Measurements from ENCODE around the gene DNAJC7.

The DNAJC7 gene

DNA sequence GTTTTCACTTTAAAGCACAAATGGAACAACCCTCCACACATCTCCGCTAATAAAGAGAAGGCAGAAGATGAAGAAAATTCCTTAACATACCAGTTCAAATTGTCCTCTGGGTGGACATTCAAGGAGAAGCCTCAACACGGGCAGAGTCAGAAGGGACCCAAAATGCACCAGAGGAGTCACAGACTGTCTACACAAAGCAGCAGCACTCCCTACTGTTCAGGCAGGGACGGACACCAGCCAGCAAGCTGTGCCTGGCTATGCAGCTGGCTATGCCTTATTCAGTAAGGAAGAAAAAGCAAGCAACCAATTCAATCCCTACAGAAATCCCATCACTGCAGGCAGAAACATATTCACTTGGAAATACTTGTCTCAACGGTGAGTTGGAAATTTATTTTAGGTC, 8.1 kb downstream of the DNAJC7 start:
- Histone ChIP-seq H3K14ac (ENCODE audit: low read length in 2 of 2) (no peak overlapping the region), H2BK15ac (ENCODE audit: low read depth, poor library complexity, severe bottlenecking) (peak overlapping the region; percentile 23), H3K79me1 (replicated peaks; ENCODE audit: low read length, poor library complexity, severe bottlenecking) (peaks cover 2% of the 10 kb centered on the region), H2BK5ac (ENCODE audit: low read depth, low read length, poor library complexity, severe bottlenecking) (no peak overlapping the region), H4K8ac (ENCODE audit: low read length) (no peak overlapping the region), H3K4ac (ENCODE audit: low read depth in 1 of 2, low read length in 2 of 2) (no peak overlapping the region), H2AK5ac (ENCODE audit: low read length, severe bottlenecking) (no peak overlapping the region), H3K9ac (ENCODE audit: low read length) (no peak overlapping the region), H2BK12ac (ENCODE audit: low read length in 2 of 2) (no peak overlapping the region), H3K23ac (ENCODE audit: low read length in 2 of 2) (no peak overlapping the region), H3K36me3 (ENCODE audit: control insufficient read depth in 1 of 2, insufficient read depth in 2 of 2, low read depth in 1 of 2, low read length in 2 of 2) (peaks cover 6 to 13% of the 10 kb centered on the region in 2 experiments), H3K27me3 (ENCODE audit: control insufficient read depth in 1 of 2, insufficient read depth in 1 of 2, low read length in 2 of 2) (no peaks in the 10 kb centered on the region), H2AFZ (ENCODE audit: low read depth, low read length) (no peak overlapping the region), H3K18ac (ENCODE audit: low read depth in 1 of 2, low read length in 2 of 2) (no peak overlapping the region), H3K4me2 (ENCODE audit: low read length, poor library complexity, severe bottlenecking) (no peak overlapping the region), H3K27ac (ENCODE audit: low read length, poor library complexity, severe bottlenecking) (no peak overlapping the region), H3K4me1 (ENCODE audit: control insufficient read depth, insufficient read depth, low read depth, low read length) (peaks cover 3% of the 10 kb centered on the region), H4K91ac (ENCODE audit: low read length) (peak overlapping the region; percentile 85), H3K4me3 (ENCODE audit: insufficient read depth in 1 of 2, low read depth in 1 of 2, low read length in 2 of 2) (no peak overlapping the region), H2BK120ac (ENCODE audit: low read depth, low read length) (no peak overlapping the region), H3K9me3 (ENCODE audit: control insufficient read depth, low read length) (no peaks in the 10 kb centered on the region)
- WGBS = 97% methylated on average over 3 of the region's 4 CpGs
- DNase-seq = no peak

DNA sequence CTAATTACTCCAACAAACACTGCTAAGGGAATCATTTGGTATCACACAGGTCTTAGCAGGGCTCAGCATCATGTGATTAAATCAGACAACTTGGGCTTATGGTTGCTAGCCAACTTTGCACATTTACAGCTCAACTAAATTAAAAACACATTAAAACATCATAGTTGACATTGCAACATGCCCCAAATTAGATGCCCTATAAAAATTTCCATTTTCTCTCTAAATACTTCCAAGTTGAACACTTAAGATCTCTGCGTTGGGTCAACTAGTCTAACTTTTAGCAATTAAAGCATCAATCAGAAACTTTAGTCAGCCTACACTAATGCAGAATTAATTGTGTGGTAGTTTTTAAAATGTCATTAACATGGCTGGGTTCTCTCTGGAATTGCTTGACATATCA, 12.1 kb downstream of the DNAJC7 start:
- Histone ChIP-seq H3K18ac (ENCODE audit: low read depth in 1 of 2, low read length in 2 of 2) (no peak overlapping the region), H4K8ac (ENCODE audit: low read length) (no peak overlapping the region), H4K91ac (ENCODE audit: low read length) (no peak overlapping the region), H3K23ac (ENCODE audit: low read length in 2 of 2) (no peak overlapping the region), H3K4ac (ENCODE audit: low read depth in 1 of 2, low read length in 2 of 2) (no peak overlapping the region), H3K79me1 (replicated peaks; ENCODE audit: low read length, poor library complexity, severe bottlenecking) (peaks cover 4% of the 10 kb centered on the region), H3K36me3 (ENCODE audit: control insufficient read depth in 1 of 2, insufficient read depth in 2 of 2, low read depth in 1 of 2, low read length in 2 of 2) (peaks cover 3 to 38% of the 10 kb centered on the region in 2 experiments), H3K27me3 (ENCODE audit: control insufficient read depth in 1 of 2, insufficient read depth in 1 of 2, low read length in 2 of 2) (no peaks in the 10 kb centered on the region), H3K14ac (ENCODE audit: low read length in 2 of 2) (no peak overlapping the region), H3K27ac (ENCODE audit: low read length, poor library complexity, severe bottlenecking) (no peak overlapping the region), H2BK5ac (ENCODE audit: low read depth, low read length, poor library complexity, severe bottlenecking) (no peak overlapping the region), H3K9me3 (ENCODE audit: control insufficient read depth, low read length) (no peaks in the 10 kb centered on the region), H2AFZ (ENCODE audit: low read depth, low read length) (no peak overlapping the region), H2BK120ac (ENCODE audit: low read depth, low read length) (no peak overlapping the region), H3K4me2 (ENCODE audit: low read length, poor library complexity, severe bottlenecking) (no peak overlapping the region), H2BK12ac (ENCODE audit: low read length in 2 of 2) (no peak overlapping the region), H3K9ac (ENCODE audit: low read length) (peak overlapping the region; percentile 23), H2BK15ac (ENCODE audit: low read depth, poor library complexity, severe bottlenecking) (no peak overlapping the region), H2AK5ac (ENCODE audit: low read length, severe bottlenecking) (no peak overlapping the region), H3K4me3 (ENCODE audit: insufficient read depth in 1 of 2, low read depth in 1 of 2, low read length in 2 of 2) (no peak overlapping the region), H3K4me1 (ENCODE audit: control insufficient read depth, insufficient read depth, low read depth, low read length) (peaks cover 2% of the 10 kb centered on the region)
- DNase-seq = no peak
- no CpG with 5 or more reads among the region's 1 CpG for WGBS

DNA sequence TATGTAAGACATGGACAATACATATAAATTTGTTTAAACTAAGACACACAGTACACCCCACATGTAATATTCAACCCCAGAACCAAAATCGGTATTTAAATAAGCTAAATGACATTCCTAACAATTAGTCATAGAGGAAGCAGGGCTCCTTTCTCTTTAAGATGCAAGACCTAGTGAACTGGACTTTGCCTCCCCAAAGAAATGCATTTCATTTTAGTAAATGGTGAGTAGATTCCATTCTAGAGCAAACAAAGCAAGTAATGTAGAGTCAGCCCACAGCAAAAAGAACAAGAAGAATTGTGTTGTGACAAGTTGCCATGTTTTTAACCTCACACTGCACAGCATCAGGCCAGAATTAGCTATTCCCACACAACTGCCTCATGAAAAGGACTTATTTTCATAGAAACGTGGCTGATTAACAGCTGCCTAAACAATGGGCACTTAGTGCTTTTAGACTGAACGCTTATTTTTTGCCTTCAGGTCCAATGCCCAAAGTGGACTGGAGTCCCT, 14.4 kb downstream of the DNAJC7 start:
- Histone ChIP-seq H3K27me3 (ENCODE audit: control insufficient read depth in 1 of 2, insufficient read depth in 1 of 2, low read length in 2 of 2) (no peaks in the 10 kb centered on the region), H3K23ac (ENCODE audit: low read length in 2 of 2) (no peak overlapping the region), H3K14ac (ENCODE audit: low read length in 2 of 2) (no peak overlapping the region), H3K9ac (ENCODE audit: low read length) (no peak overlapping the region), H2BK5ac (ENCODE audit: low read depth, low read length, poor library complexity, severe bottlenecking) (no peak overlapping the region), H2BK120ac (ENCODE audit: low read depth, low read length) (no peak overlapping the region), H4K8ac (ENCODE audit: low read length) (no peak overlapping the region), H3K9me3 (ENCODE audit: control insufficient read depth, low read length) (no peaks in the 10 kb centered on the region), H3K27ac (ENCODE audit: low read length, poor library complexity, severe bottlenecking) (peak overlapping the region; percentile 14), H2BK15ac (ENCODE audit: low read depth, poor library complexity, severe bottlenecking) (no peak overlapping the region), H2AFZ (ENCODE audit: low read depth, low read length) (no peak overlapping the region), H4K91ac (ENCODE audit: low read length) (no peak overlapping the region), H3K4me2 (ENCODE audit: low read length, poor library complexity, severe bottlenecking) (no peak overlapping the region), H3K4me3 (ENCODE audit: insufficient read depth in 1 of 2, low read depth in 1 of 2, low read length in 2 of 2) (no peak overlapping the region), H3K36me3 (ENCODE audit: control insufficient read depth in 1 of 2, insufficient read depth in 2 of 2, low read depth in 1 of 2, low read length in 2 of 2) (peaks cover 14 to 50% of the 10 kb centered on the region in 2 experiments), H3K4me1 (ENCODE audit: control insufficient read depth, insufficient read depth, low read depth, low read length) (peaks cover 2% of the 10 kb centered on the region), H2AK5ac (ENCODE audit: low read length, severe bottlenecking) (no peak overlapping the region), H2BK12ac (ENCODE audit: low read length in 2 of 2) (no peak overlapping the region), H3K4ac (ENCODE audit: low read depth in 1 of 2, low read length in 2 of 2) (no peak overlapping the region), H3K18ac (ENCODE audit: low read depth in 1 of 2, low read length in 2 of 2) (no peak overlapping the region), H3K79me1 (replicated peaks; ENCODE audit: low read length, poor library complexity, severe bottlenecking) (peaks cover 13% of the 10 kb centered on the region)
- DNase-seq = no peak
- WGBS = 70% methylated on average over 3 of the region's 3 CpGs

DNA sequence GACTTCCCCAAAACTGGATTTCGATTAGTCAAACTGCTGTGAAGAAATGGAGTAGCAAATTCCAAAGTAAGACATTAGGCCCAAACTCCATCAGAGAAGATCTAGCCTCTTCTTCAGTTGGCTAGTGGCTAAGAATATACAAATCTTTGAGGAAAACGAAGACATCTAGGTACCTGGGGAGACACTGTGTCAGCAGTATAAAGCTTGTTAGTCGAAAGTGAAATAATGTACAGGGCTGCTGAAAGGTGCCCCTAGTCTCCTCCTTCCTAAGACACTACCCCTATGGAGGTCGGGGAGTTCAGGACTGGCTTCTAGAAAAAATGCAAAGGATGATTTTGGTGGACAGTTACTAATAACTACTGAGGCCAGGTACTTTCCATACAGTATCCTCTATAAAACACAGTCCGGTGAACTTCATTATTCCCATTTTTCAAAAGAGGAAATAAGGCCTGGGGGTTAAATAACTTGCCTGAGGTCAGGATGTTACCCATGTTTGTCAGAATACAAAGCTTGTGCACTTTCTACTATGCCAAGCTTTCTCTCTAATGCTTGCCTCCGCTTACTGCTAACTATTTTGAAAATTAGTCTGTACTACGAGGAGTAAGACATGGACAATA, 15.0 kb downstream of the DNAJC7 start:
- no peak overlapping the region for H2BK15ac ChIP-seq (ENCODE audit: low read depth, poor library complexity, severe bottlenecking)
- WGBS = 94% methylated on average over 4 of the region's 7 CpGs
- no peak overlapping the region for H2BK120ac ChIP-seq (ENCODE audit: low read depth, low read length)

More for the DNA sequence above, 15.0 kb downstream of the DNAJC7 start:
- Histone ChIP-seq H3K18ac (ENCODE audit: low read depth in 1 of 2, low read length in 2 of 2) (no peak overlapping the region), H3K9ac (ENCODE audit: low read length) (no peak overlapping the region), H2AK5ac (ENCODE audit: low read length, severe bottlenecking) (no peak overlapping the region), H3K27me3 (ENCODE audit: control insufficient read depth in 1 of 2, insufficient read depth in 1 of 2, low read length in 2 of 2) (no peaks in the 10 kb centered on the region), H2AFZ (ENCODE audit: low read depth, low read length) (no peak overlapping the region), H3K4me3 (ENCODE audit: insufficient read depth in 1 of 2, low read depth in 1 of 2, low read length in 2 of 2) (no peak overlapping the region), H2BK12ac (ENCODE audit: low read length in 2 of 2) (no peak overlapping the region), H3K4ac (ENCODE audit: low read depth in 1 of 2, low read length in 2 of 2) (no peak overlapping the region), H4K8ac (ENCODE audit: low read length) (no peak overlapping the region), H3K4me1 (ENCODE audit: control insufficient read depth, insufficient read depth, low read depth, low read length) (peaks cover 5% of the 10 kb centered on the region), H4K91ac (ENCODE audit: low read length) (no peak overlapping the region), H3K27ac (ENCODE audit: low read length, poor library complexity, severe bottlenecking) (no peak overlapping the region), H3K4me2 (ENCODE audit: low read length, poor library complexity, severe bottlenecking) (no peak overlapping the region), H3K36me3 (ENCODE audit: control insufficient read depth in 1 of 2, insufficient read depth in 2 of 2, low read depth in 1 of 2, low read length in 2 of 2) (peaks cover 19 to 56% of the 10 kb centered on the region in 2 experiments), H3K23ac (ENCODE audit: low read length in 2 of 2) (no peak overlapping the region), H3K79me1 (replicated peaks; ENCODE audit: low read length, poor library complexity, severe bottlenecking) (peaks cover 16% of the 10 kb centered on the region), H3K9me3 (ENCODE audit: control insufficient read depth, low read length) (no peaks in the 10 kb centered on the region), H3K14ac (ENCODE audit: low read length in 2 of 2) (no peak overlapping the region), H2BK5ac (ENCODE audit: low read depth, low read length, poor library complexity, severe bottlenecking) (no peak overlapping the region)
- no peak for DNase-seq
